A673 (cell line): ENCODE measurements around the gene KCTD4. TPM values are rescaled to one million over a fixed set of nuclear protein-coding genes. Genes with fewer than 3 reads are reported as not detected.

Experiments used
- BruUV-seq: library from RNA; stranded (reverse); fragments of 400-500 nt; replicated peaks from 2 replicates; lab custom pipeline; 2021; lab: Mats Ljungman, UMichigan
- CTCF ChIA-PET: fragments of 300-600 bp; sonication (Branson Sonifier 250); formaldehyde crosslinking; loops from one replicate; lab custom pipeline; 2022; ENCODE audit warnings: antibody characterized with exemption; lab: Charles Lee
- POLR2A ChIA-PET: fragments of 300-600 bp; sonication (Branson Sonifier 250); formaldehyde crosslinking; loops from one replicate; lab custom pipeline; 2022; ENCODE audit warnings: antibody characterized with exemption; ENCODE audit not compliant: low non-redundant PET; lab: Charles Lee
- DNase-seq: peaks from one replicate; pipeline ENCODE4 v3.0.0-alpha.2; 2015; ENCODE audit warnings: low spot score
- H3K27ac ChIP-seq: fragments of 200-600 bp; sonication (generic); 2 replicates; pipeline ENCODE4 v1.5.1; 2016; ENCODE audit warnings: mixed run types, low read depth, mild to moderate bottlenecking, mixed read lengths, antibody characterized with exemption, low read length; ENCODE audit not compliant: poor library complexity, severe bottlenecking
- H3K27me3 ChIP-seq: fragments of 200-600 bp; sonication (generic); replicated peaks from 2 replicates; pipeline ENCODE4 v1.6.1; 2017; ENCODE audit warnings: mixed run types, low read depth, mild to moderate bottlenecking, mixed read lengths, antibody characterized with exemption, low read length; ENCODE audit not compliant: insufficient read depth, poor library complexity
- H3K36me3 ChIP-seq: fragments of 200-600 bp; sonication (generic); 2 replicates; pipeline ENCODE4 v1.6.1; 2016; ENCODE audit warnings: mixed run types, mild to moderate bottlenecking, mixed read lengths, antibody characterized with exemption, low read length; ENCODE audit not compliant: insufficient read depth, poor library complexity, severe bottlenecking
- H3K4me1 ChIP-seq: fragments of 200-600 bp; sonication (generic); 2 replicates; pipeline ENCODE4 v1.6.1; 2017; ENCODE audit warnings: mixed run types, mild to moderate bottlenecking, mixed read lengths, antibody characterized with exemption, low read length; ENCODE audit not compliant: insufficient read depth, poor library complexity, severe bottlenecking
- H3K4me3 ChIP-seq: fragments of 200-600 bp; sonication (generic); 2 replicates; pipeline ENCODE4 v1.5.1; 2016; ENCODE audit warnings: low read depth, mixed run types, mild to moderate bottlenecking, mixed read lengths, low read length; ENCODE audit not compliant: poor library complexity, severe bottlenecking
- H3K9me3 ChIP-seq: fragments of 200-600 bp; sonication (generic); 2 replicates; pipeline ENCODE4 v1.6.1; 2016; ENCODE audit warnings: mixed run types, low read depth, mild to moderate bottlenecking, mixed read lengths, antibody characterized with exemption, low read length; ENCODE audit not compliant: poor library complexity, severe bottlenecking
- EZH2 ChIP-seq: fragments of 200-600 bp; sonication (generic); IDR thresholded peaks from 2 replicates; pipeline ENCODE4 v1.6.1; 2017; ENCODE audit warnings: borderline replicate concordance, low read depth, mild to moderate bottlenecking, mixed read lengths, antibody characterized with exemption, low read length; ENCODE audit not compliant: poor library complexity, severe bottlenecking
- intact Hi-C: fragments of 100-400 bp; cut with micrococcal nuclease; formaldehyde crosslinking; loops from one replicate; pipeline ENCODE4 v1.10.0; 2022; ENCODE audit not compliant: unreplicated experiment
- total RNA-seq: library from RNA; stranded (reverse); gene quantifications from 2 replicates; pipeline ENCODE4 v1.2.3, GENCODE V29; 2021
- TF ChIP-seq, protein P1 (sequence below): fragments of 300-800, 200-600 bp; sonication (generic); conservative IDR thresholded peaks from 2 replicates; pipeline ENCODE4 v1.5.1; 2017; ENCODE audit warnings: low read depth, mild to moderate bottlenecking, antibody characterized with exemption, low read length, moderate library complexity, mixed read lengths

KCTD4 gene
- total RNA-seq, 1 experiment from 2014 or later: not detected

DNA sequence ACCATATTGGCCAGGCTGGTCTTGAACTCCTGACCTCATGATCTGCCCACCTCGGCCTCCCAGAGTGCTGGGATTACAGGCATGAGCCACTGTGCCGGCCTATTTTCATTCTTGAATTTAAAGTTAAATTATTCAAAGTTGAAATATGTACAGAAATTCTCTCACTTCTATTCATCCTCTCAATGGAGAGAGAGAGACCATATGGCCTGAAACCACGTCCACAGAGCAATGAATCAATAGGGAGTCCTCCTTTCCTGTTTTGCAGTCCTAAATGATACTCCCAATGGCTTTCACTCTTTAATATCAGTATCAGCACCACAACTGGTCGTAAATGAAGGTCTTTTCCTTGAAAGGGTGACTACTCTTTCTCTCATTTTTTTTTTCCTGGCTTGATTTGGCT is 30.5 kb upstream of the KCTD4 start:
- no peak for DNase-seq
- no peaks in the 10 kb centered on the region for H3K36me3 ChIP-seq
- no peaks in the 10 kb centered on the region for H3K27me3 ChIP-seq
- TF ChIP-seq, protein P1, sequence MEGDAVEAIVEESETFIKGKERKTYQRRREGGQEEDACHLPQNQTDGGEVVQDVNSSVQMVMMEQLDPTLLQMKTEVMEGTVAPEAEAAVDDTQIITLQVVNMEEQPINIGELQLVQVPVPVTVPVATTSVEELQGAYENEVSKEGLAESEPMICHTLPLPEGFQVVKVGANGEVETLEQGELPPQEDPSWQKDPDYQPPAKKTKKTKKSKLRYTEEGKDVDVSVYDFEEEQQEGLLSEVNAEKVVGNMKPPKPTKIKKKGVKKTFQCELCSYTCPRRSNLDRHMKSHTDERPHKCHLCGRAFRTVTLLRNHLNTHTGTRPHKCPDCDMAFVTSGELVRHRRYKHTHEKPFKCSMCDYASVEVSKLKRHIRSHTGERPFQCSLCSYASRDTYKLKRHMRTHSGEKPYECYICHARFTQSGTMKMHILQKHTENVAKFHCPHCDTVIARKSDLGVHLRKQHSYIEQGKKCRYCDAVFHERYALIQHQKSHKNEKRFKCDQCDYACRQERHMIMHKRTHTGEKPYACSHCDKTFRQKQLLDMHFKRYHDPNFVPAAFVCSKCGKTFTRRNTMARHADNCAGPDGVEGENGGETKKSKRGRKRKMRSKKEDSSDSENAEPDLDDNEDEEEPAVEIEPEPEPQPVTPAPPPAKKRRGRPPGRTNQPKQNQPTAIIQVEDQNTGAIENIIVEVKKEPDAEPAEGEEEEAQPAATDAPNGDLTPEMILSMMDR: no peak
- no peak for TF ChIP-seq EZH2
- ChIA-PET CTCF (no interaction called here), POLR2A (no interaction called here)
- BruUV-seq: no TSS peak
- no peak overlapping the region for H3K27ac ChIP-seq
- intact Hi-C loops: no loop called here
- H3K4me3 ChIP-seq: no peak overlapping the region
- peaks cover 20% of the 10 kb centered on the region for H3K4me1 ChIP-seq
- H3K9me3 ChIP-seq: no peaks in the 10 kb centered on the region

DNA sequence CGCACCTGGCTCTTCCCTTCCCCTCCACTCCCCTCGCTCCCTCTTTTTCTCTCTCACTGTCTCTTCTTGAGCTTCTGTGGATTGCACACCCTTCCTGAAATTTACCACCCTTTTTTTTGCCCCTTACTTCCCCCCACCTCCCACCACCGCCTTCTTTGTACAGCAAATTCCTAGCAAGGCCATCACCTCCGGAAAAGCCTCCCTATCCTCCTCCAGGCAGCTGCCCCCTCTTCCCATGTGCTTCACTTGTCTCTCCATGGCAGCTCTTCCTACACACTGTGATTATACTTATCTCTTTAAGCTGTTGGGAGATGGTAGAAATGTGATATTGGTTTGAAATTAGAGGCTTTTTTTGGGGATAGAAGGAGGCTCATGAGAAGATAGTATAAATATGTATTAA is 28.3 kb upstream of the KCTD4 start:
- BruUV-seq: no TSS peak

DNA sequence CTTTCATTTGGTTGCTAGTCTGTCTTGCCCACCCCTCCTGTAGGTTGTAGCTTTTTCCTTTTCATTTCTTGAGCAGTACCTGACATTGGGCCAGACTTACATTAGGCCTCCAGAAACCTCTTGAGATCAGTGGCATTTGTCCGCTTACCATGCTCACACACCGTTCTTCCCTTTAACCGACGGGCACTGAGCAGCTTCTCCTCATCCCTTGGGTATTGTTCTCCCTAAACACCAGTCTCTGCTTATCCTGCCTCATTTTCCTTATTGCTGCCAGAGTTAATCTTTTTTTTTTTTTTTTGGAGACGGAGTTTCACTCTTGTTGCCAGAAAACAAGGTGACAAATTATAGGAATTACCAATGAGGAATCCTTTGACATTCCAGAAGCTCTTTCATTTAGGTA is 27.2 kb upstream of the KCTD4 start:
- CTCF ChIA-PET: no interaction called here
- TF ChIP-seq, protein P1: no peak
- no peak for TF ChIP-seq EZH2
- no peak for DNase-seq
- Histone ChIP-seq H3K27me3 (no peaks in the 10 kb centered on the region), H3K4me3 (no peak overlapping the region), H3K4me1 (peaks cover 19% of the 10 kb centered on the region), H3K9me3 (no peaks in the 10 kb centered on the region), H3K36me3 (no peaks in the 10 kb centered on the region), H3K27ac (no peak overlapping the region)
- no TSS peak for BruUV-seq
- POLR2A ChIA-PET: no interaction called here
- intact Hi-C loops: no loop called here

More for the DNA sequence above, 28.3 kb upstream of the KCTD4 start:
- intact Hi-C loops: no loop called here
- TF ChIP-seq, protein P1: no peak
- no peak for TF ChIP-seq EZH2
- no peaks in the 10 kb centered on the region for H3K36me3 ChIP-seq
- no peak overlapping the region for H3K27ac ChIP-seq
- H3K9me3 ChIP-seq: no peaks in the 10 kb centered on the region
- DNase-seq: no peak
- no peak overlapping the region for H3K4me3 ChIP-seq
- H3K27me3 ChIP-seq: no peaks in the 10 kb centered on the region
- H3K4me1 ChIP-seq: peaks cover 18% of the 10 kb centered on the region
- POLR2A ChIA-PET: no interaction called here
- CTCF ChIA-PET: no interaction called here
